Measurements from ENCODE around the gene SORCS2. TPM values are rescaled to one million over a fixed set of nuclear protein-coding genes. Genes with fewer than 3 reads are reported as not detected.

SORCS2 gene
- polyA plus RNA-seq, 1 donor from 2014 or later, result 1.0 TPM

- no peak overlapping the region for H3K27ac ChIP-seq (ENCODE audit: low read length)
- H3K9ac ChIP-seq (ENCODE audit: low read length), result no peak overlapping the region
- H2AFZ ChIP-seq (ENCODE audit: low read depth, low read length), result no peak overlapping the region
- H3K79me2 ChIP-seq (replicated peaks; ENCODE audit: insufficient read depth, low read length), result no peaks in the 10 kb centered on the region
- H3K9me2 ChIP-seq (ENCODE audit: insufficient read depth, low read length), result no peaks in the 10 kb centered on the region
- H3K9me3 ChIP-seq (ENCODE audit: low read length), result no peaks in the 10 kb centered on the region
- no peaks in the 10 kb centered on the region for H3K27me3 ChIP-seq (ENCODE audit: insufficient read depth, low read depth, low read length)
- no peaks in the 10 kb centered on the region for H3K36me3 ChIP-seq (ENCODE audit: insufficient read depth, low read length)
- TF ChIP-seq, protein P1, sequence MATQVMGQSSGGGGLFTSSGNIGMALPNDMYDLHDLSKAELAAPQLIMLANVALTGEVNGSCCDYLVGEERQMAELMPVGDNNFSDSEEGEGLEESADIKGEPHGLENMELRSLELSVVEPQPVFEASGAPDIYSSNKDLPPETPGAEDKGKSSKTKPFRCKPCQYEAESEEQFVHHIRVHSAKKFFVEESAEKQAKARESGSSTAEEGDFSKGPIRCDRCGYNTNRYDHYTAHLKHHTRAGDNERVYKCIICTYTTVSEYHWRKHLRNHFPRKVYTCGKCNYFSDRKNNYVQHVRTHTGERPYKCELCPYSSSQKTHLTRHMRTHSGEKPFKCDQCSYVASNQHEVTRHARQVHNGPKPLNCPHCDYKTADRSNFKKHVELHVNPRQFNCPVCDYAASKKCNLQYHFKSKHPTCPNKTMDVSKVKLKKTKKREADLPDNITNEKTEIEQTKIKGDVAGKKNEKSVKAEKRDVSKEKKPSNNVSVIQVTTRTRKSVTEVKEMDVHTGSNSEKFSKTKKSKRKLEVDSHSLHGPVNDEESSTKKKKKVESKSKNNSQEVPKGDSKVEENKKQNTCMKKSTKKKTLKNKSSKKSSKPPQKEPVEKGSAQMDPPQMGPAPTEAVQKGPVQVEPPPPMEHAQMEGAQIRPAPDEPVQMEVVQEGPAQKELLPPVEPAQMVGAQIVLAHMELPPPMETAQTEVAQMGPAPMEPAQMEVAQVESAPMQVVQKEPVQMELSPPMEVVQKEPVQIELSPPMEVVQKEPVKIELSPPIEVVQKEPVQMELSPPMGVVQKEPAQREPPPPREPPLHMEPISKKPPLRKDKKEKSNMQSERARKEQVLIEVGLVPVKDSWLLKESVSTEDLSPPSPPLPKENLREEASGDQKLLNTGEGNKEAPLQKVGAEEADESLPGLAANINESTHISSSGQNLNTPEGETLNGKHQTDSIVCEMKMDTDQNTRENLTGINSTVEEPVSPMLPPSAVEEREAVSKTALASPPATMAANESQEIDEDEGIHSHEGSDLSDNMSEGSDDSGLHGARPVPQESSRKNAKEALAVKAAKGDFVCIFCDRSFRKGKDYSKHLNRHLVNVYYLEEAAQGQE (IDR thresholded peaks at IDR 0.05; ENCODE audit: borderline replicate concordance), result no peak
- TF ChIP-seq RAD21 (conservative IDR thresholded peaks at IDR 0.05), result no peak
- no peak for TF ChIP-seq EZH2 (IDR thresholded peaks at IDR 0.05; ENCODE audit: borderline replicate concordance, insufficient read depth, low read length, poor library complexity, severe bottlenecking)
- TF ChIP-seq SMC3 (conservative IDR thresholded peaks at IDR 0.05; ENCODE audit: poor library complexity), result no peak
- TF ChIP-seq MXI1 (conservative IDR thresholded peaks at IDR 0.05; ENCODE audit: poor library complexity, severe bottlenecking), result no peak
- TF ChIP-seq POLR2AphosphoS5 (IDR thresholded peaks at IDR 0.05), result no peak
- TF ChIP-seq TAF1 (IDR thresholded peaks at IDR 0.05; ENCODE audit: low read depth), result no peak
- TF ChIP-seq, protein P2, sequence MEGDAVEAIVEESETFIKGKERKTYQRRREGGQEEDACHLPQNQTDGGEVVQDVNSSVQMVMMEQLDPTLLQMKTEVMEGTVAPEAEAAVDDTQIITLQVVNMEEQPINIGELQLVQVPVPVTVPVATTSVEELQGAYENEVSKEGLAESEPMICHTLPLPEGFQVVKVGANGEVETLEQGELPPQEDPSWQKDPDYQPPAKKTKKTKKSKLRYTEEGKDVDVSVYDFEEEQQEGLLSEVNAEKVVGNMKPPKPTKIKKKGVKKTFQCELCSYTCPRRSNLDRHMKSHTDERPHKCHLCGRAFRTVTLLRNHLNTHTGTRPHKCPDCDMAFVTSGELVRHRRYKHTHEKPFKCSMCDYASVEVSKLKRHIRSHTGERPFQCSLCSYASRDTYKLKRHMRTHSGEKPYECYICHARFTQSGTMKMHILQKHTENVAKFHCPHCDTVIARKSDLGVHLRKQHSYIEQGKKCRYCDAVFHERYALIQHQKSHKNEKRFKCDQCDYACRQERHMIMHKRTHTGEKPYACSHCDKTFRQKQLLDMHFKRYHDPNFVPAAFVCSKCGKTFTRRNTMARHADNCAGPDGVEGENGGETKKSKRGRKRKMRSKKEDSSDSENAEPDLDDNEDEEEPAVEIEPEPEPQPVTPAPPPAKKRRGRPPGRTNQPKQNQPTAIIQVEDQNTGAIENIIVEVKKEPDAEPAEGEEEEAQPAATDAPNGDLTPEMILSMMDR (IDR thresholded peaks at IDR 0.05; ENCODE audit: poor library complexity, severe bottlenecking), result no peak
- TF ChIP-seq EP300 (conservative IDR thresholded peaks at IDR 0.05; ENCODE audit: poor library complexity, severe bottlenecking), result no peak
- no peaks in the 10 kb centered on the region for H3F3A ChIP-seq (ENCODE audit: insufficient read depth, low read length, poor library complexity, severe bottlenecking)
- no peak overlapping the region for H3K4me3 ChIP-seq (ENCODE audit: low read length)
- H3K4me2 ChIP-seq (ENCODE audit: low read length), result no peak overlapping the region
- H4K20me1 ChIP-seq (ENCODE audit: insufficient read depth), result no peaks in the 10 kb centered on the region
Measured at GRCh38 chr4:7625071-7625470, 432.7 kb downstream of the SORCS2 start.

DNA sequence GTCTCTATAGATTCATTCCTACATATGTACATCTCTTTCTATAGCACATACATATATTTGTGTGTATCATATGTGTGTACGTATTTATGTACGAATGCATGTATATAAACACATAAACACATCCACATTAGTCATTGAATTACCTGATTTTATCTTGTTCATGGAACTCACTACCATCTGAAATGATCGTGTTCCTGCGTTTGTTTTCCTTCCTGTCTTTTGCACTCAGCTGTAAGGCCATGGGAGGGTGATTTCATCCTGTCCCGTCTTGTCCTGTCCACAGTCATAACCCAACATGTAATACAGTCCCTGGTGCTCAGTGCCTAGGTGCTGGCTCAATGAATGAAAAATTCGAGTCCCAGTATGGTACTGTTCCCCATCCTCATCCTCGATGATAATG is 434.2 kb downstream of the SORCS2 start:
- no peak overlapping the region for H3K9ac ChIP-seq (ENCODE audit: low read length)
- no peaks in the 10 kb centered on the region for H3K9me3 ChIP-seq (ENCODE audit: low read length)
- no peak overlapping the region for H3K4me2 ChIP-seq (ENCODE audit: low read length)
- no peaks in the 10 kb centered on the region for H3K36me3 ChIP-seq (ENCODE audit: insufficient read depth, low read length)
- H3K9me2 ChIP-seq (ENCODE audit: insufficient read depth, low read length), result no peaks in the 10 kb centered on the region
- no peak overlapping the region for H3K27ac ChIP-seq (ENCODE audit: low read length)
- H4K20me1 ChIP-seq (ENCODE audit: insufficient read depth), result no peaks in the 10 kb centered on the region
- H3F3A ChIP-seq (ENCODE audit: insufficient read depth, low read length, poor library complexity, severe bottlenecking), result no peaks in the 10 kb centered on the region
- TF ChIP-seq MXI1 (conservative IDR thresholded peaks at IDR 0.05; ENCODE audit: poor library complexity, severe bottlenecking), result no peak
- no peak for TF ChIP-seq TAF1 (IDR thresholded peaks at IDR 0.05; ENCODE audit: low read depth)
- TF ChIP-seq EP300 (conservative IDR thresholded peaks at IDR 0.05; ENCODE audit: poor library complexity, severe bottlenecking), result no peak
- TF ChIP-seq, protein P1 (IDR thresholded peaks at IDR 0.05; ENCODE audit: borderline replicate concordance), result no peak
- TF ChIP-seq POLR2AphosphoS5 (IDR thresholded peaks at IDR 0.05), result no peak
- TF ChIP-seq, protein P2 (IDR thresholded peaks at IDR 0.05; ENCODE audit: poor library complexity, severe bottlenecking), result no peak
- no peak for TF ChIP-seq SMC3 (conservative IDR thresholded peaks at IDR 0.05; ENCODE audit: poor library complexity)
- TF ChIP-seq RAD21 (conservative IDR thresholded peaks at IDR 0.05), result no peak
- TF ChIP-seq EZH2 (IDR thresholded peaks at IDR 0.05; ENCODE audit: borderline replicate concordance, insufficient read depth, low read length, poor library complexity, severe bottlenecking), result no peak
- no peak overlapping the region for H2AFZ ChIP-seq (ENCODE audit: low read depth, low read length)
- H3K79me2 ChIP-seq (replicated peaks; ENCODE audit: insufficient read depth, low read length), result no peaks in the 10 kb centered on the region
- no peak overlapping the region for H3K4me3 ChIP-seq (ENCODE audit: low read length)
- H3K27me3 ChIP-seq (ENCODE audit: insufficient read depth, low read depth, low read length), result no peaks in the 10 kb centered on the region

Data from neural cell (in vitro differentiated cells).